ENCODE results near the gene GABARAP. TPM values are rescaled to one million over a fixed set of nuclear protein-coding genes. Genes with fewer than 3 reads are reported as not detected.
A peak's percentile ranks its signal among the peaks of the same experiment; 100 is the strongest.

GABARAP gene
- polyA plus RNA-seq, 1 of the 3 experiments (the other 2 are of a cell fraction) = 585 TPM

- no peak for TF ChIP-seq IRF3 (IDR thresholded peaks at IDR 0.05; ENCODE audit: low read depth, low read length)
- TF ChIP-seq, protein P1, sequence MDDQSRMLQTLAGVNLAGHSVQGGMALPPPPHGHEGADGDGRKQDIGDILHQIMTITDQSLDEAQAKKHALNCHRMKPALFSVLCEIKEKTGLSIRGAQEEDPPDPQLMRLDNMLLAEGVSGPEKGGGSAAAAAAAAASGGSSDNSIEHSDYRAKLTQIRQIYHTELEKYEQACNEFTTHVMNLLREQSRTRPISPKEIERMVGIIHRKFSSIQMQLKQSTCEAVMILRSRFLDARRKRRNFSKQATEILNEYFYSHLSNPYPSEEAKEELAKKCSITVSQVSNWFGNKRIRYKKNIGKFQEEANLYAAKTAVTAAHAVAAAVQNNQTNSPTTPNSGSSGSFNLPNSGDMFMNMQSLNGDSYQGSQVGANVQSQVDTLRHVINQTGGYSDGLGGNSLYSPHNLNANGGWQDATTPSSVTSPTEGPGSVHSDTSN (IDR thresholded peaks at IDR 0.05) = 0 out of 2 replicates have a peak, but pooled peaks have one; percentile 0
- TF ChIP-seq MXI1 (IDR thresholded peaks at IDR 0.05; ENCODE audit: low read depth, low read length) = no peak
- TF ChIP-seq TAF1 (IDR thresholded peaks at IDR 0.05; ENCODE audit: borderline replicate concordance, low read depth, low read length) = no peak
- TF ChIP-seq POLR2AphosphoS5 (IDR thresholded peaks at IDR 0.05; ENCODE audit: low read depth, low read length) = no peak
- no peak for TF ChIP-seq EP300 (IDR thresholded peaks at IDR 0.05; ENCODE audit: borderline replicate concordance in 1 of 2, low read depth in 1 of 2, low read length in 1 of 2)
- no peak for TF ChIP-seq FOXM1 (IDR thresholded peaks at IDR 0.05; ENCODE audit: low read depth)
Measured at GRCh38 chr17:7222972-7223292, 19.3 kb downstream of the GABARAP start (continued).

DNA sequence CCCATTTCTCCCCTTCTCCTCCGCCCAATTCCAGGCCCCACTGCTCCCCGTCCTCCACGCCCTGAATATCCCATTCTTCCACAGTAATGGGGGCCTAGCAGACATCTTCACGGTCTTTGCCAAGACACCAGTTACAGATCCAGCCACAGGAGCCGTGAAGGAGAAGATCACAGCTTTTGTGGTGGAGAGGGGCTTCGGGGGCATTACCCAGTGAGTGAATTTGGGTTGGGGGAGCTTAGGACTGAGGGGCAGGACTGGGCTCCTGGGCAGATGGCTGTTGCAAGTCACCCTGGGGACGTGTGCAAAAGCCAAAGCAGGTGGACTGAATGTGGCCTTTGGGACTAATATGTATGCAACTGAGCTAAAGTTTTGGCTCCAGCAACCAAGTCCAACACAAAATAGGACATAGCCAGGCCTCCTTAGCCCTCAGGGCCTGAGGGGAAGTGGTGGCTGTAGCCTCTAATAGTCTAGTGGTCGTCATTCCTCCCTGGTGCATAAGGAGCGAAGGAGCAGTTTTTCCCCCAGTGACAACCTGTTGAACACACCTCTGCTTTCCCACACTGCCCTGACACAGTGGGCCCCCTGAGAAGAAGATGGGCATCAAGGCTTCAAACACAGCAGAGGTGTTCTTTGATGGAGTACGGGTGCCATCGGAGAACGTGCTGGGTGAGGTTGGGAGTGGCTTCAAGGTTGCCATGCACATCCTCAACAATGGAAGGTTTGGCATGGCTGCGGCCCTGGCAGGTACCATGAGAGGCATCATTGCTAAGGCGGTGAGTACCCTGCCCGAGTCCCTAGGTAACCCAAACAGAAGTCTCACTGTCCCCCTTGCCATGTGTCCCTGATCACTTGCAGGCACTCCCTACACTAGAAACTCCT, 19.9 kb downstream of the GABARAP start:
- TF ChIP-seq, protein P1 (IDR thresholded peaks at IDR 0.05) = 0 out of 2 replicates have a peak, but pooled peaks have one; percentile 3
- TF ChIP-seq, protein P2, sequence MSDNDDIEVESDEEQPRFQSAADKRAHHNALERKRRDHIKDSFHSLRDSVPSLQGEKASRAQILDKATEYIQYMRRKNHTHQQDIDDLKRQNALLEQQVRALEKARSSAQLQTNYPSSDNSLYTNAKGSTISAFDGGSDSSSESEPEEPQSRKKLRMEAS (IDR thresholded peaks at IDR 0.05; ENCODE audit: low read depth) = no peak
- TF ChIP-seq POLR2AphosphoS5 (IDR thresholded peaks at IDR 0.05; ENCODE audit: low read depth, low read length) = 0 out of 2 replicates have a peak, but pooled peaks have one; percentile 5
- TF ChIP-seq RFX5 (IDR thresholded peaks at IDR 0.05; ENCODE audit: low read length) = no peak
- TF ChIP-seq RAD21 (IDR thresholded peaks at IDR 0.05; ENCODE audit: low read length) = no peak
- no peak for TF ChIP-seq FOXM1 (IDR thresholded peaks at IDR 0.05; ENCODE audit: low read depth)
- TF ChIP-seq RXRA (IDR thresholded peaks at IDR 0.05; ENCODE audit: borderline replicate concordance, low read depth) = no peak
- POLR2A ChIA-PET = interaction anchor here (1.0 to 4.9 kb wide), 4 partner anchors 10 to 29 kb away, joined by 4 to 27 read pairs (median 8); partner anchors contain the start of genes CTDNEP1, DVL2 and ELP5

More for the DNA sequence above, 19.9 kb downstream of the GABARAP start:
- peaks cover 26% of the 10 kb centered on the region for H3K79me2 ChIP-seq (ENCODE audit: insufficient read depth)
- H3K27ac ChIP-seq (ENCODE audit: low read depth in 2 of 2, low read length in 1 of 2) = peak overlapping the region in 1 of 2 experiments; percentile 9; a peak in 1 of 4 replicates
- 88% methylated on average over 12 of the region's 15 CpGs for WGBS (ENCODE audit: low lambda C conversion rate)
- H3K4me2 ChIP-seq = peak overlapping the region; percentile 100; the same call in 1 of the 2 replicates
- no peak for DNase-seq
- H3K9me2 ChIP-seq = no peaks in the 10 kb centered on the region
- CTCF ChIA-PET = interaction anchor here (0.6 to 4.3 kb wide), 6 partner anchors 8 to 176 kb away, joined by 3 to 29 read pairs (median 9); partner anchors contain the start of genes DVL2 and PHF23
- no peak overlapping the region for H3K9ac ChIP-seq
- no peak overlapping the region for H2AFZ ChIP-seq (ENCODE audit: low read depth)
- no peaks in the 10 kb centered on the region for H3K27me3 ChIP-seq (ENCODE audit: insufficient read depth)
- H3K4me3 ChIP-seq (ENCODE audit: low read depth in 2 of 2, low read length in 1 of 2) = no peak overlapping the region
- H3K4me1 ChIP-seq (ENCODE audit: control insufficient read depth in 1 of 2, insufficient read depth in 2 of 2, low read depth in 1 of 2, low read length in 1 of 2) = peaks cover 16 to 35% of the 10 kb centered on the region in 2 experiments; a peak in 2 of 4 replicates
- H3K9me3 ChIP-seq = no peaks in the 10 kb centered on the region
- H3K36me3 ChIP-seq (replicated peaks in 1 of 2; ENCODE audit: control insufficient read depth in 1 of 2, insufficient read depth in 2 of 2, low read length in 1 of 2) = peaks cover 28 to 51% of the 10 kb centered on the region in 2 experiments
- peaks cover 39% of the 10 kb centered on the region for H3F3A ChIP-seq (replicated peaks; ENCODE audit: insufficient read depth)
- no peaks in the 10 kb centered on the region; the same call in 1 of the 2 replicates for H4K20me1 ChIP-seq (ENCODE audit: insufficient read depth)
